Testis (tissue), 2 donors: ENCODE results near the gene BSND.

Experiments used
- POLR2A ChIP-seq: fragments of 450-650 bp; IDR thresholded peaks from one replicate; pipeline ENCODE4 v1.6.1; 2017; ENCODE audit warnings: antibody characterized with exemption, mild to moderate bottlenecking, moderate library complexity
- TF ChIP-seq, protein P1 (sequence below), 3 experiments: fragments of 450-650 bp in 2 of 3; fragments of 200-600 bp in 1 of 3; sonication (generic) in 1 of 3; IDR thresholded peaks; one replicate each; pipeline ENCODE4 v1.5.1; 2016 to 2019; ENCODE audit warnings: antibody characterized with exemption in 3 of 3, mild to moderate bottlenecking in 2 of 3, moderate library complexity in 1 of 3

GRCh38 chr1:54951810-54952226, 46.9 kb upstream of the BSND start:
- TF ChIP-seq, protein P1, sequence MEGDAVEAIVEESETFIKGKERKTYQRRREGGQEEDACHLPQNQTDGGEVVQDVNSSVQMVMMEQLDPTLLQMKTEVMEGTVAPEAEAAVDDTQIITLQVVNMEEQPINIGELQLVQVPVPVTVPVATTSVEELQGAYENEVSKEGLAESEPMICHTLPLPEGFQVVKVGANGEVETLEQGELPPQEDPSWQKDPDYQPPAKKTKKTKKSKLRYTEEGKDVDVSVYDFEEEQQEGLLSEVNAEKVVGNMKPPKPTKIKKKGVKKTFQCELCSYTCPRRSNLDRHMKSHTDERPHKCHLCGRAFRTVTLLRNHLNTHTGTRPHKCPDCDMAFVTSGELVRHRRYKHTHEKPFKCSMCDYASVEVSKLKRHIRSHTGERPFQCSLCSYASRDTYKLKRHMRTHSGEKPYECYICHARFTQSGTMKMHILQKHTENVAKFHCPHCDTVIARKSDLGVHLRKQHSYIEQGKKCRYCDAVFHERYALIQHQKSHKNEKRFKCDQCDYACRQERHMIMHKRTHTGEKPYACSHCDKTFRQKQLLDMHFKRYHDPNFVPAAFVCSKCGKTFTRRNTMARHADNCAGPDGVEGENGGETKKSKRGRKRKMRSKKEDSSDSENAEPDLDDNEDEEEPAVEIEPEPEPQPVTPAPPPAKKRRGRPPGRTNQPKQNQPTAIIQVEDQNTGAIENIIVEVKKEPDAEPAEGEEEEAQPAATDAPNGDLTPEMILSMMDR (IDR thresholded peaks at IDR 0.05): no peak
- no peak for TF ChIP-seq POLR2A
